ENCODE results near the gene CST3.

DNA sequence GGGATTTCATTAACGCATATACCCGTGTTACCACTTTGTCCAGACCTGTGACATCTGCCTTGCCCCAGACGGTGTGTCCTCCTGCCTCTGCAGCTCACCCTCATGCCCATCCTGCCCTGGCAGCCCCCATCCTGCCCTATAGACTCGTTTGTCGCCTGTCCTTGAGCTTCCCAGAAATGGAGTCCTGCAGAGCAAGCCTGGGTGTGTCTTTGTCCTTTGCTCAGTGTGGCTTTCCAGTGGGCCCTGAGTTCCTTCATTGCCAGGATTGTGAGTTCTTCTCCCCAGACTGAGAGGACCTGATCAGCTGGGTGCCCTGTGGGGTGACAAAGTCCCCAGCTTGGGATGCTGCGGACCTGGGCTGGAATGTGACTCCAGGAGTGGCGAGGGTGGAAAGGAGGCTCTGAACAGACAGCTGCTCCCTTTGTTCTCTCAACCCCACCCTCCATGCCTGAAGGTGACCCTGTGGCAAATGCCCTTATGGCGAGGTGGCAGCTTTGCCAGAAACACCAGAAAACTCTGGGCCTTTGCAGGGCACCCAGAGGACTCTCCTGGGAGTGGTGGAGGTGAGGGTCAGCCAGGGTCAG is 2.4 kb upstream of the CST3 start:
- TF ChIP-seq, protein P1, sequence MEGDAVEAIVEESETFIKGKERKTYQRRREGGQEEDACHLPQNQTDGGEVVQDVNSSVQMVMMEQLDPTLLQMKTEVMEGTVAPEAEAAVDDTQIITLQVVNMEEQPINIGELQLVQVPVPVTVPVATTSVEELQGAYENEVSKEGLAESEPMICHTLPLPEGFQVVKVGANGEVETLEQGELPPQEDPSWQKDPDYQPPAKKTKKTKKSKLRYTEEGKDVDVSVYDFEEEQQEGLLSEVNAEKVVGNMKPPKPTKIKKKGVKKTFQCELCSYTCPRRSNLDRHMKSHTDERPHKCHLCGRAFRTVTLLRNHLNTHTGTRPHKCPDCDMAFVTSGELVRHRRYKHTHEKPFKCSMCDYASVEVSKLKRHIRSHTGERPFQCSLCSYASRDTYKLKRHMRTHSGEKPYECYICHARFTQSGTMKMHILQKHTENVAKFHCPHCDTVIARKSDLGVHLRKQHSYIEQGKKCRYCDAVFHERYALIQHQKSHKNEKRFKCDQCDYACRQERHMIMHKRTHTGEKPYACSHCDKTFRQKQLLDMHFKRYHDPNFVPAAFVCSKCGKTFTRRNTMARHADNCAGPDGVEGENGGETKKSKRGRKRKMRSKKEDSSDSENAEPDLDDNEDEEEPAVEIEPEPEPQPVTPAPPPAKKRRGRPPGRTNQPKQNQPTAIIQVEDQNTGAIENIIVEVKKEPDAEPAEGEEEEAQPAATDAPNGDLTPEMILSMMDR (conservative IDR thresholded peaks at IDR 0.05), result no peak
- no peak for TF ChIP-seq EZH2 (IDR thresholded peaks at IDR 0.05; ENCODE audit: low read depth)
